GM19240 (cell line): ENCODE results near the gene ENKD1.
"Not testable (repeated sequence)": the region's sequence is repeated elsewhere in the genome, so short reads cannot be mapped to it uniquely, and the experiment has no call there.

ENCODE experiments used
- DNase-seq: peaks from one replicate; pipeline ENCODE4 v3.0.0; 2011; ENCODE audit warnings: low spot score; ENCODE audit not compliant: insufficient read length

The ENKD1 gene

GRCh38 chr16:67666559-67667452, at the start of gene ENKD1, which contains the start of gene C16orf86:
Gene ENKD1, minus strand, starts transcription at chr16:67666750. Its CDS starts 308 bp downstream, at chr16:67666442.
Gene C16orf86, plus strand, starts transcription at chr16:67666814. Its CDS starts 157 bp downstream, at chr16:67666971.
- peak; percentile 88 for DNase-seq

GRCh38 chr16:67716097-67716496, 49.5 kb upstream of the ENKD1 start:
- no peak for DNase-seq

- DNase-seq = no peak
Observed at GRCh38 chr16:67714522-67714921, 48.0 kb upstream of the ENKD1 start.

GRCh38 chr16:67713647-67714273, 47.2 kb upstream of the ENKD1 start:
- no peak for DNase-seq

GRCh38 chr16:67710607-67711006, 44.1 kb upstream of the ENKD1 start:
- DNase-seq = no peak

- DNase-seq = no peak
Observed at GRCh38 chr16:67709050-67709449, 42.5 kb upstream of the ENKD1 start.

GRCh38 chr16:67708368-67708771, 41.8 kb upstream of the ENKD1 start:
- no peak for DNase-seq

- DNase-seq = no peak
Observed at GRCh38 chr16:67707790-67708189, 41.2 kb upstream of the ENKD1 start.

GRCh38 chr16:67707210-67707609, 40.7 kb upstream of the ENKD1 start:
- no peak for DNase-seq

GRCh38 chr16:67704110-67704509, 37.6 kb upstream of the ENKD1 start:
- no peak for DNase-seq

- DNase-seq = no peak
Observed at GRCh38 chr16:67703626-67704025, 37.1 kb upstream of the ENKD1 start.

- DNase-seq = no peak
Observed at GRCh38 chr16:67702130-67702529, 35.6 kb upstream of the ENKD1 start.

GRCh38 chr16:67701420-67701819, 34.9 kb upstream of the ENKD1 start:
- DNase-seq = no peak

- DNase-seq = no peak
Observed at GRCh38 chr16:67699265-67699664, 32.7 kb upstream of the ENKD1 start.

- DNase-seq = no peak
Observed at GRCh38 chr16:67697422-67698185, 31.1 kb upstream of the ENKD1 start.

- DNase-seq = no peak
Observed at GRCh38 chr16:67694611-67695010, 28.1 kb upstream of the ENKD1 start.

GRCh38 chr16:67693517-67694285, 27.2 kb upstream of the ENKD1 start:
- not testable (repeated sequence) for DNase-seq

- no peak for DNase-seq
Observed at GRCh38 chr16:67685388-67686112, 19.0 kb upstream of the ENKD1 start.

GRCh38 chr16:67683767-67684166, 17.2 kb upstream of the ENKD1 start:
- no peak for DNase-seq
